H1 (cell line): ENCODE measurements around the gene BAD. TPM values are rescaled to one million over a fixed set of nuclear protein-coding genes. Genes with fewer than 3 reads are reported as not detected.

Experiments
- MAFK ChIP-seq: IDR thresholded peaks from 2 replicates; pipeline ENCODE4 v1.6.1; 2012; ENCODE audit warnings: low read depth, mild to moderate bottlenecking, improper control_type of control experiment, low read length
- POLR2A ChIP-seq, 2 experiments: IDR thresholded peaks; 1 replicate in 1 of 2; 2 replicates in 1 of 2; pipeline ENCODE4 v1.6.1; 2011; ENCODE audit warnings: low read depth in 2 of 2, low read length in 2 of 2, mild to moderate bottlenecking in 2 of 2; ENCODE audit errors: control extremely low read depth in 1 of 2
- POU5F1 ChIP-seq: IDR thresholded peaks from 2 replicates; pipeline ENCODE4 v1.6.1; 2011; ENCODE audit warnings: low read depth, mild to moderate bottlenecking, low read length, moderate library complexity
- RNF2 ChIP-seq: fragments of 200-900, 300-1000 bp; sonication (generic); IDR thresholded peaks from 2 replicates; pipeline ENCODE4 v1.7.1; 2016; ENCODE audit warnings: borderline replicate concordance, low read depth, mild to moderate bottlenecking, antibody characterized with exemption, low read length; ENCODE audit not compliant: poor library complexity, severe bottlenecking; ENCODE audit errors: missing control alignments
- SAP30 ChIP-seq: fragments of 300-600 bp; sonication (generic); IDR thresholded peaks from 2 replicates; pipeline ENCODE4 v1.7.1; 2012; ENCODE audit warnings: low read length, moderate library complexity, mild to moderate bottlenecking, inconsistent platforms; ENCODE audit not compliant: insufficient read depth, insufficient replicate concordance
- polyA plus RNA-seq, 7 experiments: library from polyadenylated mRNA; depleted of rRNA in 3 of 7; stranded (reverse) in 5 of 7; unstranded in 2 of 7; fragments of >200 nt in 5 of 7; fragments of 200-250 nt in 2 of 7; gene quantifications; 1 replicate in 5 of 7; 2 replicates in 1 of 7; 4 replicates in 1 of 7; pipeline versions ENCODE4 v1.2.1 to v1.2.3, GENCODE V29; 2011 to 2013; ENCODE audit warnings: missing spikeins in 2 of 7, mixed read lengths in 2 of 7
- total RNA-seq: library from RNA; stranded (reverse); fragmentation: NEBNext Ultra II Directional; extraction: Animal tissue kit (Norgen Biotek cat#: 25700); gene quantifications from 2 replicates; pipeline ENCODE4 v1.2.1, GENCODE V29; 2021

Gene BAD
- total and polyA plus RNA-seq, 2 of the 8 experiments (the other 6 are each of a cell fraction or from before 2014, with no cell fraction given), result 23.1 to 33.7 TPM

DNA sequence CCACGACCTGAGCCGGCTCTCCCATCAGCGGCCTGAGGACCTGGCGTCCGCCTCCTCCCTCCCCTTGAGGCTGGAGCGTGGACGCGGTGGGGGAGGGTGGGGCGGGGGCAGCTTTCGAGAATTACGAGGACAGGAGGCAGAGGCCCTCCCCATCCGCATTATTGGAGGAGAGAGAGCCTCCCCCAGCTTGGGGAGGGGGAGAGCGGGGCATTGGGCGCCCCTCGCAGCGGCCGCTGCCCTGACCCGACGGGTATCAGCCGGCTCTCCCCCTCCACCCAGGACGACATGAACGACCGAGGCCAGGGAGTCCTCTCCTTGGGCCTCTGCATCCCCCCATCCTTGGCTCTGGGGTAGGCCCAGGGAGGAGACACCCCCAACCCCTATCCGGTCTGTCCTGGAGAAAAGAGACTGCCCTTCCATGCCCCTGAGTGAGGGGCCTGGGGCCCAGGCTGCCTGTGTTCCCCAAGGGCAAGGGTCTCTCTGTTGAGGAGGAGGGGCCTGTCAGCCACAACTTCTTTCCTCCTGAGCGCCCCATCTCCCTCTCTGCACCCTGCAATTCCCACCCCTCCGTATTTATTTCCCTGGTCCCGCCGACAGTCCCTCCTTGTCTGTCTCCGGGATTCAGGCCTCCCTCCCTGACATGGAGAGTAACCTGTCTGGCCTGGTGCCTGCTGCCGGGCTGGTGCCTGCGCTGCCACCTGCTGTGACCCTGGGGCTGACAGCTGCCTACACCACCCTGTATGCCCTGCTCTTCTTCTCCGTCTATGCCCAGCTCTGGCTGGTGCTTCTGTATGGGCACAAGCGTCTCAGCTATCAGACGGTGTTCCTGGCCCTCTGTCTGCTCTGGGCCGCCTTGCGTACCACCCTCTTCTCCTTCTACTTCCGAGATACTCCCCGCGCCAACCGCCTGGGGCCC, 1.7 kb upstream of the BAD start (continued):
- no peak for TF ChIP-seq SAP30
- no peak for TF ChIP-seq MAFK
- no peak for TF ChIP-seq POLR2A (IDR thresholded peaks at IDR 0.05; ENCODE audit: control extremely low read depth in 1 of 2, low read depth in 2 of 2, low read length in 2 of 2)
- TF ChIP-seq POU5F1, result no peak
- no peak for TF ChIP-seq RNF2
